Panc1 (cell line): Measurements from ENCODE around the gene PHF19.

Experiments used
- CTCF ChIP-seq: fragments of 450-650 bp; IDR thresholded peaks from 2 replicates; pipeline ENCODE4 v1.5.1; 2017; ENCODE audit warnings: mild to moderate bottlenecking
- POLR2AphosphoS5 ChIP-seq: IDR thresholded peaks from 2 replicates; pipeline ENCODE4 v1.6.1; 2012; ENCODE audit warnings: mild to moderate bottlenecking, low read depth, low read length, moderate library complexity
- TCF7L2 ChIP-seq: IDR thresholded peaks from 2 replicates; pipeline ENCODE4 v1.6.1; 2011; ENCODE audit warnings: mild to moderate bottlenecking, low read depth, low read length, inconsistent platforms
- TF ChIP-seq, protein P1 (sequence below), 2 experiments: IDR thresholded peaks; 2 replicates each; pipeline ENCODE4 v1.6.1; 2011 to 2012; ENCODE audit warnings: low read depth in 2 of 2, control low read depth in 1 of 2, low read length in 1 of 2, mild to moderate bottlenecking in 1 of 2, moderate library complexity in 1 of 2; ENCODE audit not compliant: insufficient read depth in 1 of 2

DNA sequence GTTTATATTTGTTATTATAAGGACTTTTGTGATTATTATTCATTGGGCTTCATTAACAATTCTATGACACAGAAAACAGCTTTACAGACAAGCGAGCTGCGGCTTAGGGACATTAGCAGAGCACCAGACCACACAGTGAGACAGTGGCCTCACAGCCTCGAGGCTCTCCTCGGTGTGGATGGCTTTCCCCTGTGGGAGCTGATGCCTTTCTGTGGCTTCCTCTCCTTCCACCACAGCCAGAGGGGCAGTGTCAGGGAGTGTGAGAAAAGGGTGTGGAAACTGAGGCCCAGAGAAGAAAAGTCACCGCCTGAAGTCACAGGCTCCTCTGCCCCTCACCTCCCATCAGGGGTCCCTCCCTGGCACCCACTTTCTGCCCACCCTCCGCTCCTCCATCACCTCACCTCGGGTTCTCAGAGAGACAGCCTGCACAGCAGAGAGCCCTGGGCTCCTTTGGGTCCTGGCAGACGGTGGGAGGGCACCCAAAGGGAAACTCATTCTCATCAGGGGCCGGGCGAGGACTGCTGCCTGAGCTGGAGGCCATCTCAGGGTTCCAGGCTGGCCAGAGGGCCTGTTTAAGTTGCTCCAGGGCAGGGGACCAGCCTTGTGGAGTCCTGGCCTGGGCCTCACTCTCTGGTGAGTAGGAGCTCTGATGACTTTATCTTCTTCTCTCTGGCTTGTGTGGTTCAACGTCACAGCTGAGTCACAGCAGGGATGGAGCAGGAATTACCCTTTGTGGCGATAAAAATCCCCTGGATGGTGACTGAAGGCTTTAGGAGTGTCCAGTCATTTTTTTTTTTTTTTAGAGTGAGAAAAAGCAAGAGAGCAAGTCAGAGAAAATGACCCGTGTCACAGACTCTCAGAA is 48.8 kb upstream of the PHF19 start:
- TF ChIP-seq POLR2AphosphoS5 (no peak), TCF7L2 (no peak), CTCF (no peak)
- TF ChIP-seq, protein P1, sequence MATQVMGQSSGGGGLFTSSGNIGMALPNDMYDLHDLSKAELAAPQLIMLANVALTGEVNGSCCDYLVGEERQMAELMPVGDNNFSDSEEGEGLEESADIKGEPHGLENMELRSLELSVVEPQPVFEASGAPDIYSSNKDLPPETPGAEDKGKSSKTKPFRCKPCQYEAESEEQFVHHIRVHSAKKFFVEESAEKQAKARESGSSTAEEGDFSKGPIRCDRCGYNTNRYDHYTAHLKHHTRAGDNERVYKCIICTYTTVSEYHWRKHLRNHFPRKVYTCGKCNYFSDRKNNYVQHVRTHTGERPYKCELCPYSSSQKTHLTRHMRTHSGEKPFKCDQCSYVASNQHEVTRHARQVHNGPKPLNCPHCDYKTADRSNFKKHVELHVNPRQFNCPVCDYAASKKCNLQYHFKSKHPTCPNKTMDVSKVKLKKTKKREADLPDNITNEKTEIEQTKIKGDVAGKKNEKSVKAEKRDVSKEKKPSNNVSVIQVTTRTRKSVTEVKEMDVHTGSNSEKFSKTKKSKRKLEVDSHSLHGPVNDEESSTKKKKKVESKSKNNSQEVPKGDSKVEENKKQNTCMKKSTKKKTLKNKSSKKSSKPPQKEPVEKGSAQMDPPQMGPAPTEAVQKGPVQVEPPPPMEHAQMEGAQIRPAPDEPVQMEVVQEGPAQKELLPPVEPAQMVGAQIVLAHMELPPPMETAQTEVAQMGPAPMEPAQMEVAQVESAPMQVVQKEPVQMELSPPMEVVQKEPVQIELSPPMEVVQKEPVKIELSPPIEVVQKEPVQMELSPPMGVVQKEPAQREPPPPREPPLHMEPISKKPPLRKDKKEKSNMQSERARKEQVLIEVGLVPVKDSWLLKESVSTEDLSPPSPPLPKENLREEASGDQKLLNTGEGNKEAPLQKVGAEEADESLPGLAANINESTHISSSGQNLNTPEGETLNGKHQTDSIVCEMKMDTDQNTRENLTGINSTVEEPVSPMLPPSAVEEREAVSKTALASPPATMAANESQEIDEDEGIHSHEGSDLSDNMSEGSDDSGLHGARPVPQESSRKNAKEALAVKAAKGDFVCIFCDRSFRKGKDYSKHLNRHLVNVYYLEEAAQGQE (IDR thresholded peaks at IDR 0.05; ENCODE audit: insufficient read depth in 1 of 2, low read depth in 2 of 2, low read length in 1 of 2) = no peak
